SK-N-SH (cell line): ENCODE measurements around the gene OLFML1. TPM values are rescaled to one million over a fixed set of nuclear protein-coding genes. Genes with fewer than 3 reads are reported as not detected.

ENCODE experiments used
- CTCF ChIA-PET: fragments of 300-600, 350-600 bp; formaldehyde crosslinking; extraction: SDS; loops from one replicate; lab custom pipeline; 2021; lab: Yijun Ruan, JAX
- POLR2A ChIA-PET: fragments of 350-600 bp; sonication (Branson Sonifier 250); formaldehyde crosslinking; extraction: SDS; loops from one replicate; lab custom pipeline; 2020; ENCODE audit warnings: antibody characterized with exemption, inconsistent platforms; lab: Yijun Ruan, JAX
- DNase-seq: peaks from one replicate; pipeline ENCODE4 v3.0.0; 2012
- H2AFZ ChIP-seq: fragments of 200-600 bp; sonication (generic); 2 replicates; pipeline ENCODE4 v1.8.1; 2016; ENCODE audit warnings: antibody characterized with exemption, mild to moderate bottlenecking, low read depth
- H3F3A ChIP-seq: fragments of 200-600 bp; sonication (generic); replicated peaks from 2 replicates; pipeline ENCODE3; 2016; ENCODE audit warnings: antibody characterized with exemption, mild to moderate bottlenecking; ENCODE audit not compliant: insufficient read depth
- H3K27ac ChIP-seq, 2 experiments: fragments of 200-500 bp in 1 of 2; fragments of 200-600 bp in 1 of 2; sonication (Bioruptor generic) in 1 of 2; sonication (generic), shearing (Covaris generic) in 1 of 2; 2 replicates each; pipeline versions ENCODE4 v1.5.1 to v1.6.1; 2014 to 2016; ENCODE audit warnings: low read depth in 2 of 2, inconsistent platforms in 1 of 2, low read length in 1 of 2, mild to moderate bottlenecking in 1 of 2, mixed read lengths in 1 of 2
- H3K27me3 ChIP-seq: fragments of 200-600 bp; sonication (generic), shearing (Covaris generic); 2 replicates; pipeline ENCODE4 v1.6.1; 2016; ENCODE audit warnings: mixed run types; ENCODE audit not compliant: insufficient read depth
- H3K36me3 ChIP-seq, 2 experiments: fragments of 200-500 bp in 1 of 2; fragments of 200-600 bp in 1 of 2; sonication (Bioruptor generic) in 1 of 2; sonication (generic) in 1 of 2; replicated peaks in 1 of 2; 2 replicates each; pipeline versions ENCODE3 to v1.5.1; 2014 to 2016; ENCODE audit warnings: low read length in 1 of 2, mild to moderate bottlenecking in 1 of 2; ENCODE audit not compliant: insufficient read depth in 2 of 2, control insufficient read depth in 1 of 2
- H3K4me1 ChIP-seq, 2 experiments: fragments of 200-500 bp in 1 of 2; fragments of 200-600 bp in 1 of 2; sonication (Bioruptor generic) in 1 of 2; sonication (generic), shearing (Covaris generic) in 1 of 2; 2 replicates each; pipeline versions ENCODE4 v1.5.1 to v1.6.1; 2014 to 2016; ENCODE audit warnings: low read depth in 1 of 2, low read length in 1 of 2, mixed run types in 1 of 2; ENCODE audit not compliant: insufficient read depth in 2 of 2, control insufficient read depth in 1 of 2
- H3K4me2 ChIP-seq: fragments of 200-600 bp; sonication (generic), shearing (Covaris generic); 2 replicates; pipeline ENCODE4 v1.6.1; 2017; ENCODE audit warnings: mixed run types
- H3K4me3 ChIP-seq, 2 experiments: fragments of 200-500 bp in 1 of 2; fragments of 200-600 bp in 1 of 2; sonication (Bioruptor generic) in 1 of 2; sonication (generic), shearing (Covaris generic) in 1 of 2; 2 replicates each; pipeline versions ENCODE4 v1.5.1 to v1.8.1; 2014 to 2016; ENCODE audit warnings: low read depth in 2 of 2, inconsistent platforms in 1 of 2, low read length in 1 of 2, mild to moderate bottlenecking in 1 of 2, mixed read lengths in 1 of 2, moderate library complexity in 1 of 2
- H3K79me2 ChIP-seq: fragments of 200-600 bp; sonication (generic); 2 replicates; pipeline ENCODE4 v1.8.1; 2017; ENCODE audit warnings: mild to moderate bottlenecking; ENCODE audit not compliant: insufficient read depth
- H3K9ac ChIP-seq: fragments of 200-600 bp; sonication (generic); 2 replicates; pipeline ENCODE4 v1.6.1; 2017; ENCODE audit warnings: mixed run types
- H3K9me2 ChIP-seq: fragments of 200-600 bp; sonication (generic); 2 replicates; pipeline ENCODE4 v1.6.1; 2017; ENCODE audit warnings: mixed run types
- H3K9me3 ChIP-seq: fragments of 200-600 bp; sonication (generic); 2 replicates; pipeline ENCODE4 v1.6.1; 2017; ENCODE audit warnings: mixed run types, mild to moderate bottlenecking, moderate library complexity
- H4K20me1 ChIP-seq: fragments of 200-600 bp; sonication (generic); 2 replicates; pipeline ENCODE4 v1.6.1; 2017; ENCODE audit warnings: mild to moderate bottlenecking, mixed run types; ENCODE audit not compliant: insufficient read depth
- CTCF ChIP-seq: fragments of 200-600 bp; sonication (generic); IDR thresholded peaks from 2 replicates; pipeline ENCODE4 v1.6.1; 2017; ENCODE audit warnings: antibody characterized with exemption, mild to moderate bottlenecking, moderate library complexity
- FOXJ3 ChIP-seq: sonication (generic); formaldehyde crosslinking; IDR thresholded peaks from 2 replicates; pipeline ENCODE4 v1.5.1; 2020; ENCODE audit warnings: mild to moderate bottlenecking, missing genetic modification reagents
- GATA2 ChIP-seq: sonication (generic); formaldehyde crosslinking; IDR thresholded peaks from 2 replicates; pipeline ENCODE4 v1.5.0; 2020; ENCODE audit warnings: mild to moderate bottlenecking, missing genetic modification reagents
- JUND ChIP-seq: IDR thresholded peaks from 2 replicates; pipeline ENCODE4 v1.4.0; 2012
- MAX ChIP-seq: IDR thresholded peaks from 2 replicates; pipeline ENCODE4 v1.4.0; 2012; ENCODE audit warnings: low read depth
- NFIC ChIP-seq: IDR thresholded peaks from 2 replicates; pipeline ENCODE4 v1.4.0; 2012; ENCODE audit warnings: borderline replicate concordance
- RCOR1 ChIP-seq: fragments of 150-350 bp; IDR thresholded peaks from 2 replicates; pipeline ENCODE4 v1.6.1; 2017; ENCODE audit warnings: antibody characterized with exemption, low read length
- REST ChIP-seq: IDR thresholded peaks from 2 replicates; pipeline ENCODE4 v1.6.1; 2012; ENCODE audit warnings: mild to moderate bottlenecking, low read depth, low read length, moderate library complexity
- RFX5 ChIP-seq: IDR thresholded peaks from 2 replicates; pipeline ENCODE4 v1.6.1; 2012; ENCODE audit warnings: mild to moderate bottlenecking, improper control_type of control experiment, low read length
- RXRA ChIP-seq: IDR thresholded peaks from 2 replicates; pipeline ENCODE4 v1.4.0; 2012; ENCODE audit warnings: low read depth, mild to moderate bottlenecking, borderline replicate concordance
- SMC3 ChIP-seq: IDR thresholded peaks from 2 replicates; pipeline ENCODE4 v1.6.1; 2012; ENCODE audit warnings: low read depth, low read length, improper control_type of control experiment
- TAF1 ChIP-seq: IDR thresholded peaks from 2 replicates; pipeline ENCODE4 v1.6.1; 2012; ENCODE audit warnings: low read depth, mild to moderate bottlenecking, low read length, moderate library complexity, borderline replicate concordance
- YY1 ChIP-seq: IDR thresholded peaks from 2 replicates; pipeline ENCODE4 v1.4.0; 2012; ENCODE audit warnings: low read depth, mild to moderate bottlenecking
- ZBTB33 ChIP-seq: IDR thresholded peaks from 2 replicates; pipeline ENCODE4 v1.4.0; 2012; ENCODE audit warnings: low read depth, borderline replicate concordance
- WGBS: methylation state at CpG from one replicate; pipeline ENCODE4 v1.1.6; 2017; ENCODE audit warnings: low lambda C conversion rate; 5-methylcytosine and 5-hydroxymethylcytosine counted together
- polyA plus RNA-seq, 3 experiments: library from polyadenylated mRNA; depleted of rRNA; stranded (reverse); fragments of >200 nt; gene quantifications; 2 replicates each; pipeline ENCODE4 v1.2.3, GENCODE V29; 2012

OLFML1 gene
- polyA plus RNA-seq, 1 of the 3 experiments (the other 2 are of a cell fraction), result not detected

- Histone ChIP-seq H3K36me3 (no peaks in the 10 kb centered on the region), H4K20me1 (no peaks in the 10 kb centered on the region), H3K4me2 (no peak overlapping the region), H3K9me2 (no peaks in the 10 kb centered on the region), H3K9ac (no peak overlapping the region), H3F3A (no peaks in the 10 kb centered on the region), H3K27me3 (no peaks in the 10 kb centered on the region), H3K4me1 (no peaks in the 10 kb centered on the region), H3K27ac (no peak overlapping the region), H3K79me2 (no peaks in the 10 kb centered on the region), H3K9me3 (no peaks in the 10 kb centered on the region), H2AFZ (no peak overlapping the region), H3K4me3 (no peak overlapping the region)
- 47% methylated on average over 5 of the region's 5 CpGs for WGBS
- TF ChIP-seq RCOR1, result no peak
- no peak for TF ChIP-seq GATA2
- no peak for TF ChIP-seq CTCF
- TF ChIP-seq MAX, result no peak
- ChIA-PET POLR2A (interaction anchor here (0.6 kb wide), 1 partner anchor 1125 kb away, joined by 5 read pairs; no protein-coding TSS in a partner anchor), CTCF (interaction anchor here (1.5 to 2.8 kb wide), 2 partner anchors 12 to 27 kb away, joined by 3 to 11 read pairs; no protein-coding TSS in a partner anchor)
- DNase-seq, result no peak
Measured at GRCh38 chr11:7469351-7469865, 15.9 kb upstream of the OLFML1 start.

- no peaks in the 10 kb centered on the region for H3K79me2 ChIP-seq
- no peaks in the 10 kb centered on the region for H3F3A ChIP-seq
- ChIA-PET CTCF (interaction anchor here (0.8 to 1.4 kb wide), 4 partner anchors 13 to 195 kb away, joined by 3 to 5 read pairs (median 3); no protein-coding TSS in a partner anchor), POLR2A (no interaction called here)
- H3K9me3 ChIP-seq, result no peaks in the 10 kb centered on the region
- no peaks in the 10 kb centered on the region for H3K9me2 ChIP-seq
- H4K20me1 ChIP-seq, result no peaks in the 10 kb centered on the region
- H3K4me3 ChIP-seq, result no peak overlapping the region
- no peaks in the 10 kb centered on the region for H3K4me1 ChIP-seq
- H3K9ac ChIP-seq, result no peak overlapping the region
- H2AFZ ChIP-seq, result no peak overlapping the region
- H3K27ac ChIP-seq, result no peak overlapping the region
- 44% methylated on average over 7 of the region's 7 CpGs for WGBS
- no peak for DNase-seq
- H3K4me2 ChIP-seq, result no peak overlapping the region
- no peaks in the 10 kb centered on the region for H3K27me3 ChIP-seq
- TF ChIP-seq TAF1, result no peak
- no peak for TF ChIP-seq YY1
- no peak for TF ChIP-seq FOXJ3 (CRISPR knock-in tag)
- TF ChIP-seq SMC3, result no peak
- TF ChIP-seq JUND, result no peak
- no peak for TF ChIP-seq GATA2
- H3K36me3 ChIP-seq, result no peaks in the 10 kb centered on the region
Measured at GRCh38 chr11:7471071-7471470, 14.2 kb upstream of the OLFML1 start.

GRCh38 chr11:7473717-7474116 lies 11.6 kb upstream of the OLFML1 start:
- CTCF ChIA-PET, result interaction anchor here (2.1 kb wide), 1 partner anchor 41 kb away, joined by 4 read pairs; no protein-coding TSS in a partner anchor
- 13% methylated on average over 1 of the region's 1 CpG for WGBS
- TF ChIP-seq ZBTB33 (no peak), REST (no peak), NFIC (no peak), FOXJ3 (CRISPR knock-in tag) (no peak), YY1 (no peak), RXRA (no peak), RFX5 (no peak)

More at GRCh38 chr11:7473717-7474116, 11.6 kb upstream of the OLFML1 start:
- Histone ChIP-seq H3K9ac (no peak overlapping the region), H3K9me2 (no peaks in the 10 kb centered on the region), H3F3A (no peaks in the 10 kb centered on the region), H3K36me3 (no peaks in the 10 kb centered on the region), H3K9me3 (no peaks in the 10 kb centered on the region), H3K27me3 (no peaks in the 10 kb centered on the region), H4K20me1 (no peaks in the 10 kb centered on the region), H3K79me2 (no peaks in the 10 kb centered on the region), H3K4me1 (no peaks in the 10 kb centered on the region), H2AFZ (no peak overlapping the region), H3K4me3 (no peak overlapping the region), H3K27ac (no peak overlapping the region), H3K4me2 (no peak overlapping the region)
- no peak for DNase-seq
- POLR2A ChIA-PET, result no interaction called here
